HK-2 (cell line): ENCODE measurements around the gene NT5DC3.
"Not testable (repeated sequence)": the region's sequence is repeated elsewhere in the genome, so short reads cannot be mapped to it uniquely, and the experiment has no call there.

Source experiments
- DNase-seq: peaks from one replicate; pipeline ENCODE4 v3.0.0-alpha.2; 2018; ENCODE audit not compliant: unreplicated experiment

NT5DC3 gene

DNA sequence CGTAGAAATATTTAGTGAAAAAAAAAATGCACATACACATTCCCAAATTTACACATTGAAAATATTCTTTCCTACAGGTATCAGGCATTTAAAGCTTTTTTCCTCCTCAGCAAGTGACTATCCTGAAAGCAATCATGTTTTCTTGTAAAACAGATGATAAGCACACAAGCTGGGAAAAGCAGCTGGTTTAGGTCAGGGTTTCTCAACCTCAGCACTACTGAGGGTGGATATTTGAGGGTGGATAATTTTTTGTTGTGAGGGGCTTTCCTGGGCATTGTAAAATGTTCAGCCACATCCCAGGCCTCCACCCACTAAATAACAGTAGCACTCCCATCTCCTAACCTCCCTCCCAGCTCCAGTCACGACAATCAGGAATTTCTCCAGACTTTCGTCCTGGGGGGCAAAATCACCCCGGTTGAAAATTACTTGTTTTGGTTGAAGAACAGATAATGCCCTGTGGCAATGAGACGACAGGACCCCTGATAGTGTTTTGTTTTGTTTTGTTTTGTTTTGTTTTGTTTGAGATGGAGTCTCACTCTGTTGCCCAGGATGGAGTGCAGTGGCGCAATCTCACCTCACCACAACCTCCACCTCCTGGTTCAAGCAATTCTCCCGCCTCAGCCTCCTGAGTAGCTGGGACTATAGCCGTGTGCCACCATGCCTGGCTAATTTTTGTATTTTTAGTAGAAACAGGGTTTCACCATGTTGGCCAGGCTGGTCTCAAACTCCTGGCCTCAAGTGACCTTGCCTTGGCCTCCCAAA lies 15.0 kb upstream of the NT5DC3 start:
- DNase-seq: no peak

DNA sequence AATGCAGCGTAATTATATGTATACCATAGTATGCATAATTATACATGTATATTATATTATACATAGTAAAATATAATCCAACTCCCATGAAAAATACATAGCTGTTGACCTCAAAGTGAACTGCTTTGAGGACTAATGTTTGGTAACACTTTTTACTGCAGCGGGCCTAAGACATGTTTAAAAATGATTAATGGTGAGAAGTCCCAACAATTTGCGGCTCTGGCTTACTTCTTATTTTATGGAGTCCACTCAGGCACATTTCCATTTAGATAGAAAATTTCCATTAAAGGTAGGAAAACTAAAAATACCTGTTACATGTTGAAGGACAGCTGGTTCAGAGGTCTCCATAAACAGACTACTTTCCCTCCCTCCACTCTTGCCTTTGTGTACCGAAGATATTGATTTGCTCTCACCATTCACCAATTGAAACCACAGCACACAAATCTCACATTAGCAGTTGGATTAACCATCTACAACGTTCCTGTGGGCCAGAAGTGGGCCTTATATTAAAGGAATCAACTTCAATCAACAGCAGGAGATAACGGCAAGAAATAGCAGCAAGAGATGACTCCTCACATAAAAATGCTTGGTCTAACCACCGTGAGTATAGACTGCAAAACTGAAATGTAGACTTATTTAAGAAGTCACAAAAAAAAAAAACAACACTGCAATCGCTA lies 14.1 kb upstream of the NT5DC3 start:
- no peak for DNase-seq

DNA sequence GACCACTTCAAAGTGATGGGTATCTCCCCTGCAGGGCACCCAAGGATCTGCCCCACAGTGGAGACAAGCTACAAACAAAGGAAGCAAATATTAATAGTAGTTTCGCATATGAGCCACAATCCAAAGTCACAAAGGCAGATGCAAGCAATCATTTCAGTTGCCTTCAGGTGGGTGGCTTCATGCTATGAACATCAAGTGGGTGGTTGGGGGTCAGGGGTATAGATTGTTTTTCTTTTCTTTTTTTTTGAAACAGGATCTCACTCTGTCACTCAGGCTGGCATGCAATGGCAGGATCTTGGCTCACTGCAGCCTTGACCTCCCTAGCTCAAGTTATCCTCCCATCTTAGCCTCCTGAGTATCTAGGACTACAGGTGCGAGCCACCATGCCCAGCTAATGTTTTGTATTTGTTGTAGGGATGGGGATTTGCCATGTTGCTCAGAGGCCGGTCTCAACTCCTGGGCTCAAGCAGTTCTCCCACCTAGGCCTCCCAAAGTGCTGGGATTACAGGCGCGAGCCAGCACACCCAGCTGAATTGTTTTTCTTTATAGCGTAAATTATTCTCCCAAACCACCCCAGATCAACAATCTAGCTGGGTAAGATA lies 13.4 kb upstream of the NT5DC3 start:
- no peak for DNase-seq

DNA sequence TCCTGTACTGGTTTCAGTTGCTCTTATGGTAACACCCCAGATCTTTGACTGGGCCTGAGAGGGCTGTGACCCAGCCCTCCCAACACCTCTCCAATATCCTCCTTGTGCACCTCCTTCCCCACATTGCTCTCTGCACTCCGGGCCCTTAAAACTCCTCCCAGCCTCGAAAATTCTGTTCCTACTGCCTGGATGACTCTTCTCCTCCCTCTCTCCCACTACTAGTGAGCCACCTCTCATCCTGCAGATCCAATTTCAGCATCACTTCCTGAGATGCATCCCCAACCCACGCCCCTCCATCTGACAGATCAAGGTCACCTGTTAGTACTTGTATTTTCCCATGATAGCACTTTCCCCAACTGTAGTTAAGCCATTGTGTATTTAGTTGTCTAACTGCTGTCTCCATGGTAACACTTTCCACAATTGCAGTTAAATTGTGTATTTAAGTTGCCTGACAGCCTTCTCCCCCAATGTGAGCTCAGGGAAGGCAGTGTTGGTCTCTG lies 11.5 kb upstream of the NT5DC3 start:
- no peak for DNase-seq

DNA sequence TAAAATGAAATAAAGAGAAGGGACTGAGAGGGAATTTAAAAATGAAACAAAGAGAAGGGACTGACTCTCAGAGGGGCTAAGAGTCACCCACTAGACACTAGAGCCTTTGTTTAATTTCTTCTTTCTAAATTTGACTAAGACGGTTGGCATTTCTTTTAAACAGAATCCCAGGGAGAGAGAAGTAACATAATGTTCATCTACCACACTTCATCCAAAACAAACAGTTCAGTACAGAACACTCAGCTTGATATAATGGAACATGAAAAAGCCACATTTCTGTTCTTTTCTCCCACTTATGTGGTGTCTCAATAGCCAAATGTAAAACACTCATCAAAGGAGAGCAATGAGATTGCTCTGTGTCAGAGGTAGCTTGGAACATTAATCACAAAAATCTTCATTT lies 10.1 kb upstream of the NT5DC3 start:
- DNase-seq: no peak

DNA sequence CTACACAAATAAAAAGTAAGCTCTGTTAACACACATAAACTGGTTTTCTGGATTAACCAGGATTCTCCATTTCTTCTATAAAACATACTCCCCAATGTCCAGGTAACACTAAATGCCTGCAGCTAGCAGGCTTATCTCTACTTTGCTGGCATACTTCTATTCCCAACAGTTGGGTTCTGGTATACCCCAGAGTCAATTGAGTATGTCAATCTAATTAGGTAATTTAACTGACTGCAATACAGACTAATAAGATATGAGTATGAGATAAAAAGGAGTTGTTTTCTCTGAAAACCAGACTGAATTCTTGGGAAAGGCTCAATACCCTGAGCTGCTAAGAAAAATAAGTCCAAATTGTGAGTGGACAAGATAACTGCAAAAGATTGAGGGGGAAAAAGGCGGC lies 9.4 kb upstream of the NT5DC3 start:
- no peak for DNase-seq

DNA sequence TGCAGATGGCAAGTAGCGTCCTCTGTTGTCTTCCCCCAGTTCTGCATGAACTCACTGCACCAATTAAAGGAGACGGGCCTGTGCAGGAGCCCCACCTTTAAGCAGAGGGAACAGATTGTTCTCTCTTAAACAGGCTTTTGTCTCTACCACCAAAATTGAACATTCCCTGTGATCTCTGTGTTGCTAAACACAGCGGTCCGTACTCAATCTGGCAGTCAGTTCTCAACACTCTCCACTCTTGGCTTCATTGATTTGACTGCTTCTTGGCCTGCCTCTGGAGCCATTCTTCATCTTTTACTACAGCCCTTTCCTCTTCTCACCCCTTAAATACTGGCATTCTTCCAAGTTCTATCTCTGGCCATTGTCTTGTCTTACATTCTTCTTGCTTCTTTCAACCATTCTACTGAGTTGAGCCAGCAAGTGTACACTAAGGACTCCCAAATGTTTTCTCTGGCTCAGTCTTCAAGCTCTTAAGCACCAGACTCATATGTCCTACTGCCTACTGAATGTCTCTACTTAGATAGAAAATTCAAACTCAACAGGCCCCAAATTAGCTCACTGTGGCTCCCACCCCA lies 8.0 kb upstream of the NT5DC3 start:
- DNase-seq: no peak

DNA sequence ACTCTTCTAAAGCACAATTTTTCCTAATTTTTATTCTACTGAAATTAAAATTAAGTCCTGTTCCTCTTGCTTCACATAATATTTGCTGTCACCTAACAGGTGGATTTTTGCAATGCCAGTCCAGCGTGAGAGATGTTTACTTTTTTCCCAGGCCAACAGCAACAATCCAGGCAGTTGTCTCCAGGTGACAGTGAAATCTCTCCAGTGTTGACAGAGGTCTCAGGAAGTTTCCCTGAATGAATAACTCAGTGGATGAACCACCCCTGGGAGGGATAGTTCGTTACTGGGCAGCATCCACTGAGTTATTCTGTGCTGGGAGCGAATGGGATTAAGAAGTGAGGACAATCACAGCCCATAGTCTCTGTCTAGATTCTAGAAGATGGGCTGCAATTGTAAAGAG lies 7.1 kb upstream of the NT5DC3 start:
- no peak for DNase-seq

DNA sequence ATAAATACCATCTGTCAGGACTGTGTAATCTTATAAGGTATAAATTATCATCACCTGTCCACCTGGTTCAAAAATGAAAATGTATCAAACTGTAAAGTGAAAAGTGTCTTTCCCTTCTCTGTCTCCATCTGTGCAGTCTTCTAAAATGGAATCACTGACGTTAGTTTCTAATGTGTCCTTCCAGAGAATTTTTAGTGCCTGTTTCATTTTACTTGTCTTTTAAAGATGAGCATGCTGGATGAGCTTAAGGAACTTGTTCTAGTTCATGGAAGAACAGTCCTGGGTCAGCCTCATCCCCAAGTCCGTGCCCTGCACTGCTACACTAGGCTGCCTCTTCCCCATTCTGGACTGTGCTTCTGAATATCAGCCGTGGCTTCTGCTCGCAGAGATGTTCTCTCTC lies 5.4 kb upstream of the NT5DC3 start:
- DNase-seq: no peak

DNA sequence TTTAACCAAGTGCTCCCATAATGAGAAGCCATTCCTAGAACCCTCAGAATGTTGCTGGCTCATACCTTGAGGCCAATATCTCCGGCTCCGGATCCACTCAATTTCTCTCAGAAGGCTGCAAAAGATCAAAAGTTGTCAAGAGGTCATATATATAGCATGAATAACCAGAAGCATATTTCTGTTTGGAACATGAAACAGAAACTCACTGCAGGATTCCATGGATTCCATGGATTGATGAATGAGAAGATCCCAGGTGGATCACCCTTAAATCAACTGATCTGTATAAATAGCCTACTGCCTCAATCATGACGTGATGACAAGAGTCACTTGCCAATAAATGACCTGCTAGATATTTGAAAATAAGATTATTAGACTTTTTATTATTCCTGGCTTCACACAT lies 3.3 kb upstream of the NT5DC3 start:
- DNase-seq: no peak

DNA sequence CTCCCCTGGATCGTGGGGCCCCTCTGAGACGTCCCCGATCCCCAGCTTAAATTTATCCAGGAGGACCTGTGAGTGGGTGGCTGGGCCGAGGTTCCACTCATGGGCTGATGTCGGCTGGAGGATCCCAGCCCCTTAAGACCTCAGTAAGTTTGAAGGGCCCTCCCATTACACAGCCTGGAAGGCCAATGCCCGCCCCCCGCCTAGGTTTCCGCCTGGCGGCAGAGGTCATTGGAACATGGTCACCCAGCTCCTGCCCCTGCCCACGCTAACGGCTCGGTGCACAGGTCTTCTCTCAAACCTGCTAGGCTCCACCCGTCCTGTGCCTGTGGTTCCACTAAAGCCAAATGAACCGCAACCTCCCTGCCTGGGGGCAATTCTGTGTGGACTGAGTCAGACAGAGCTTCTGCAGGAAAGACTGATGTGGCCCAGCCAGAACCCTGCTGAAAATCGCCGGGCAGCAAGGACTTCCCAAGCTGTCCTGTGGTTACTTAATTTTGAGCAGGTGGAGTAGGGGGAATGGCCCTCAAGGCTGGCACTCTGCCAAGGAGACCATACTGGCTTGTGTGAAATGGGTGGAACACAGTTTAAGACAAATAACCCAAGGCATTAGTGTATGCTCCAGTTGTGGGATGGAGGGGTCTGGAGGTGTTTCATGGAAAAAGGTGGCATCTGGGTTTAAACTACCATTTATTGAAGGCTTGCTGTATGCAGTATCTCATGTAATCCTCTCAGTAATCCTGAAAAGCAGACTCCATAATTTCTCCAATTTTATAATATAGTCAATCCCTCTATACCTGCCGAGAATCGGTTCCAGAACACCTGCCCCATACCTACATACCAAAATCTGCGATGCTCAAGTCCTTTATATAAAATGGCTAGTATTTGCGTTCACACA lies 903 bp upstream of the NT5DC3 start:
- DNase-seq: peak; percentile 92

DNA sequence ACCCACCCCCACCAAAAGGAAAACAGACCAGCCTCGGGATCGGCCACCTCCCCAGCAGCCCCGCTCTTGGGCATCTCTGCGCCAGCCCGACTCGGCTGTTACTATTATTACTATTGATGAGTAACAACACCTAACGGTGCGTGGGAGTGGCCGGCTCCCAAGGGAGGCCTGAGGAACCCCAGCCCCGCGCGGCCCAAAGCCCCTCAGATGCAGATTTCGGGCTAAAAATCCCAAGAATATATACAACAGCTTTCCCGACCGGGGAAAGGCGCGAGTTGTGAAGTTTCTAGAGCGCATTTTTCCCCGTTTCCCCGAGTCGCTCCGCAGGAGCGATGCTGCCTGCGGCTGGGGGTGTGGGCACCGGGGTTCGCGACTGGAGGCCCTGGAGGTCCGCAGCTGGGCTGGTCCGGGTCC lies 565 bp downstream of the NT5DC3 start:
- peak; percentile 42 for DNase-seq

DNA sequence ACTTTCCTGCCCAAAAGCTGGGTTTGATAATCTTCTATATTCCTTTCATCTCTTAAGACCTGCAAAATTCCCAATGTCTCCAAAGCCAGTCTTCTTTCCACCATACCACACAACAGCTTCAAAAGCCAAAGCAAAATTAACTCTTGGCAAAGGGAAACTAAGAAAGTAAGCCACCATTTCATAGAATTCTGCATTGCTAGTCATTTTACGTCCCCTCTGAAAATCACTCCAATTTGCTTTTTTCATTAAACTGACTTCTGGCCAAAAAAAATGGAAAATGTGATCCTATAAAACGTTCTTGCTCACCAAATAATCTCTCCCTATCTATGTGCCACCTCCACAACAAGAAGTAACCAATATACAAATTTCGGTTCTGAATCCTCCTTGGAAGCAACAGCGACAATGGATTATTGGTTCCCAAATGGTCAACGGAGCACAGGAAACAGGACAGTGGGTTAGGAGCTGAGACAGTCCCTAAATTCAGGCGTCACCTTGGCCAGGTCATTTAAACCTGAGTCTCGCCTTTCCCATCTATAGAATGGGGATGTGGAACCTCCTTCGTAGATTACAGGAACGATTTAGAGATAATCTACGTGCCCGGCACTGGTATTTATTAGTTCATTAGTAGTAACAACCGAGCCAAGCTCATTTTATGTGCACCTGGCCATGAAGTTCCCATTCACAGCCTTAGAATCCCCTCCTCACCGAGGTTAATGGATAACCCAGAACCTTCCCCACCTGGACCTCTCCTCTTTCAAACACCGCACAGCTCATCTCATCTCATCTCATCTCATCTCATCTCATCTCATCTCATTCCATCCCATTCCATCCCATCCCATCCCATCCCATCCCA lies 1.2 kb downstream of the NT5DC3 start:
- no peak for DNase-seq

DNA sequence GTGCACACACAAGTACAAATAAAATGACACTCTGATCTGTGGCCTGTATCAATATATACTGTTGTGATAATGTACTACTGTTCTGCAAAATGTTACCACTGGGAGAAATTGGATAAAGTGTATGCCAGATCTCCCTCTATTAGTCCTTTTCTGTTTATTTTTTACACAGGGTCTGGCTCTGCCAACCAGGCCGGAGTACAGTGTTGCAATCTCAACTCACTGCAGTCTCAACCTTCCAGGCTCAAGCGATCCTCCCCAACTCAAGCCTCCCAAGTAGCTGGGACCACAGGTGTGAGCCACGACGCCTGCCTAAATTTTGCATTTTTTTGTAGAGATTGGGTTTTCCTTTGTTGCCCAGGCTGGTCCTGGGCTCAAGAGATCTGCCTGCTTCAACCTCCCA lies 1.9 kb downstream of the NT5DC3 start:
- no peak for DNase-seq

DNA sequence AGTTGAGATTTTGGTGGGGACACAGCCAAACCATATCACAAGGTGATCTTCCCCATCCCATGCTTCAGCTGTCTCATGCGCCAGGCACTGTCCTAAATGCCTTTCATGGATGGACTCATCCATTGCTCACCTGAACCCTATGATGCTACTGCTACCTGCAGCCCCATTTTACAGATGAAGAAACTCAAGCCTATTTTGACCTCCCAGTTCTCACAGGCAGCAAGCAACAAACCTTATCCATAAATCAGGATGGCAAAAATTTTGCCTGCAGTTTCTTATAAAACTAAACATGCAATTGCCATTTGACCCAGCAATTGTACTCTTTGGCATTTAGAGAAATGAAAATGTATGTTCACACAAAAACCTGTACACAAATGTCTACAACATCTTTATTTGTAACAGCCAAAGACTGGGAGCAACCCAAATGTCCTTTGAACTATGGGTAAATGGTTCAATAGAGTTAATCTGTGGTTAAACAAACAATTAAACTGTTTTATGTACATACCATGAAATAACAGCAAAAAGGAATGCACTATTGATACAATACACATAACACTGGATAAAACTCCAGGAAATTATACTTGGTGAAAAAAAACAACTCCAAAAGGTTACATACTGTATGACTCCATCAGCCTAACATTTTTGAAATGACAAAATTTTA lies 2.6 kb downstream of the NT5DC3 start:
- no peak for DNase-seq

DNA sequence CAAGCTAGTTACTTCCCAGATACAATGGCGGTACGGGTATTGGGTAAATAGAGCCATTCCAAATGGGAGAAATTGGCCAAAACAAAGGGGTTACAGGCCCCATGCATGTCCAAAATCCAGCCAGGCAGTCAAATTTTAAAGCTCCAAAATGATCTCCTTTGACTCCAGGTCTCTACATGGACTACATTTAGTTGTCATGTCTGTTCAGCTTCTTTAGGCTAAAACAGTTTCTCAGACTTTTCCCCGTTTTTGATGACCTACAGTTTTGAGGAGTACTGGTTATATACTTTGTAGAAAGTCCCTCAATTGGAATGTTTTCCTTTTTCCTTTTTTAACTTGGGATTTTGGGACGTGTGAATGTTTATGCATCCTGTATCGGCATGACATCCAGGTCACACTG lies 4.7 kb downstream of the NT5DC3 start:
- DNase-seq: no peak

DNA sequence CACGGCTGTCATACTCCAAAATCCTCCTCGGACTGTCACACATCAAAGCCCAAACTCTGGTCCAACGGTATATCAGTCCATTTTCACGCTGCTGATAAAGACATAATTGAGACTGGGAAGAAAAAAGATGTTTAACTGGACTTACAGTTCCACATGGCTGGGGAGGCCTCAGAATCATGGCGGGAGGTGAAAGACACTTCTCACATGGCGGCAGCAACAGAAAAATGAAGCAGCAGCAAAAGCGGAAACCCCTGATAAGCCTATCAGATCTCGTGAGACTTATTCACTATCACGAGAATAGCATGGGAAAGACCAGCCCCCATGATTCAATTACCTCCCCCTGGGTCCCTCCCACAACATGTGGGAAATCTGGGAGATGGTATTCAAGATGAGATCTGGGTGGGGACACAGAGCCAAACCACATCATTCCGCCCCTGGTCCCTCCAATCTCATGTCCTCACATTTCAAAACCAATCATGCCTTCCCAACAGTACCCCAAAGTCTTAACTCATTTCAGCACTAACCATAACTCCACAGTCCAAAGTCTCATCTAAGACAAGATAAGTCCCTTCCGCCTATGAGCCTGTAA lies 5.2 kb downstream of the NT5DC3 start:
- not testable (repeated sequence) for DNase-seq

DNA sequence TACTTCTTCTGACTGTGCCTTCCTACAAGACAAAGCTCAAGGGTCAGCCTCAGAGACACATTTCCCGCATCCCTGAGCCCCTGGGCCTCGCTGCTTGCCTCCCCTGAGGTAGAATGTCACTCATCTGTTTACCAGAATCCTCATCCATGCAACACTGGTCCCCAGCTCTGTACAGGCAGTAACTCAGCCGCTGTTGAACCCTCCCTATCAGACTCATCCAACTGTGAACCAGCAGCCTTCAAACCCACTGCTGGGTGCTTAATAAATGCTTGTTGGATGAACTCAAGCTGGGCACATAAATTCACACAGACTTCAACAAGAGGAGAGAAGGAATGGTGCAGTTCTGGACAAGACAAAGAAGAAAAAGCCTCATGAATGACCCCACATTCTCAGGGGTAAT lies 6.1 kb downstream of the NT5DC3 start:
- DNase-seq: no peak

DNA sequence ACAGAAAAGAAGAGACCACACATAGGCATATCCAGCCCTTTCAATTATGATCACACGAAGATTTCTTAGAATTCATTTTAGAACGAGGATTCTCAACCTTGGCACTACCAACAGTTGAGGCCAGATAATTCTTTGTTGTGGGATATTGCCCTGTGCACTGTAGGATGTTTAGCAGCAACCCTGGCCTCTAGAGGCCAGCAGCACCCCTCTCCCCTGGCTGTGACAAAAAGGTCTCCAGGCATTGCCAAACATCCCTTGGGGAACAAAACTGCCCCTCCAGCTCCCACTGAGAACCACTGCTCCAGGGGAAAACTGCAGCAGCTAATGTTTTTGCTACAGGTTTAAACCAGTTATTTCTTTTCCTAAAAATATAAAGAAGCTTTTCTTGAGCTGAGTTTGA lies 7.1 kb downstream of the NT5DC3 start:
- no peak for DNase-seq
